Lower leg skin (tissue), 3 donors: ENCODE data around the gene ANO8.

Experiments
- POLR2A ChIP-seq, 2 donors: fragments of 450-650 bp; IDR thresholded peaks; one replicate each; pipeline ENCODE4 v1.6.1; 2016 to 2017; ENCODE audit warnings: antibody characterized with exemption in 2 of 2, mild to moderate bottlenecking in 1 of 2, moderate library complexity in 1 of 2
- TF ChIP-seq, protein P1 (sequence below), 3 donors: fragments of 450-650 bp; IDR thresholded peaks; one replicate each; pipeline ENCODE4 v1.5.1; 2016; ENCODE audit warnings: antibody characterized with exemption in 3 of 3, mild to moderate bottlenecking in 3 of 3, moderate library complexity in 2 of 3

DNA sequence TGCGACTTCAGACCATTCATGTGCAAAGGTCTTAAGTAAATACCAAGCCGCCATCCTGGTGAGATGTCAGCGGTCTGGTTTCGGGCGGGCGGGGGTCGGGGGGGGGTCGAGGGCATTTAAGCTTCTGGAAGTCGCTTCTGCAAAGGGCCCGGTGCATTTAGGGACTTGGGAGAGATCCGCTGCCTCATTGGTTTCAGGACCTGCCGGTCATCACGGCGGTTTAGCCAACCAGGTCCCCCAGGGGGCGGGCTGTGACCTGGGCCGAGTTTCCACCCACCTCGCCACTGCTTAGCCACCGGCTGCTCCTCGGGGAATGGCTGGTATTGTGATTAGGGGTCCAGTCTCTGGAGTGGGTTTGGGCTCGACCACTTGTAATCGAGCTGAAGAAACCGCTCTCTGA lies 45.2 kb downstream of the ANO8 start:
- TF ChIP-seq, protein P1, sequence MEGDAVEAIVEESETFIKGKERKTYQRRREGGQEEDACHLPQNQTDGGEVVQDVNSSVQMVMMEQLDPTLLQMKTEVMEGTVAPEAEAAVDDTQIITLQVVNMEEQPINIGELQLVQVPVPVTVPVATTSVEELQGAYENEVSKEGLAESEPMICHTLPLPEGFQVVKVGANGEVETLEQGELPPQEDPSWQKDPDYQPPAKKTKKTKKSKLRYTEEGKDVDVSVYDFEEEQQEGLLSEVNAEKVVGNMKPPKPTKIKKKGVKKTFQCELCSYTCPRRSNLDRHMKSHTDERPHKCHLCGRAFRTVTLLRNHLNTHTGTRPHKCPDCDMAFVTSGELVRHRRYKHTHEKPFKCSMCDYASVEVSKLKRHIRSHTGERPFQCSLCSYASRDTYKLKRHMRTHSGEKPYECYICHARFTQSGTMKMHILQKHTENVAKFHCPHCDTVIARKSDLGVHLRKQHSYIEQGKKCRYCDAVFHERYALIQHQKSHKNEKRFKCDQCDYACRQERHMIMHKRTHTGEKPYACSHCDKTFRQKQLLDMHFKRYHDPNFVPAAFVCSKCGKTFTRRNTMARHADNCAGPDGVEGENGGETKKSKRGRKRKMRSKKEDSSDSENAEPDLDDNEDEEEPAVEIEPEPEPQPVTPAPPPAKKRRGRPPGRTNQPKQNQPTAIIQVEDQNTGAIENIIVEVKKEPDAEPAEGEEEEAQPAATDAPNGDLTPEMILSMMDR (IDR thresholded peaks at IDR 0.05) = no peak
- TF ChIP-seq POLR2A (IDR thresholded peaks at IDR 0.05) = no peak
